ENCODE data around the gene CABP7.

CABP7 gene

DNA sequence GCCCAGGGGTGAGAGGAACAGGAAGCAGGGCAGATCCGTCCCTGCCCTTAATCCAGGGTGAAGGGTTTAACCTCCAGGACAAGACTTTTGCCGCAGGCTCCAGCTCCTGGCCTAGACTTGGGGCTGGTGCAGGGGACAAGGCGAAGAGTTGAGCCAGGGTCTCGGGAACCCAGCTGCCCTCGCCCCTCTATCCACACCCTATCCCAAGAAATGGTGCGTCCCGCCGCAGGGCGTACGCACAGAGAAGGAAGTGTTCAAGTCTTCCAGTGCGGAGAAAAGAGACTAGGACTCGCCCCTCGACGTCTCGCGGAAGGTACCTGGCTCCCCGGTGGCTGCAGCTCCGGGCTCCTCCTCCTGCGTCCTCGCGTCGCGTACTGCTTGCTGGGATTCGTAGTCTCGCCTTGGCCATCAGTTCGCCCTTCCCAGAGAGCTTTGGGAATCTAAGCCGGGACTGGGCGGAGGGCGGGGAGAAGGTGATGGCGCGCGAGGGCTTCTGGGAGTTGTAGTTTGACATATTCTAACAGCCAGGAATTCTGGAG, 46.9 kb downstream of the CABP7 start, which contains the start of gene ZMAT5:
ZMAT5 (minus strand) TSS at position 376 of the 539 bp plus-strand sequence. CDS start 18,463 bp downstream, outside the sequence.
- H3K4me3 ChIP-seq (ENCODE audit: severe bottlenecking): peak within 1 kb of the TSS; percentile 71
- no peaks in the 10 kb centered on the region for H3K9me3 ChIP-seq (ENCODE audit: severe bottlenecking)
- no peaks in the 10 kb centered on the region for H3K4me1 ChIP-seq (ENCODE audit: insufficient read depth, poor library complexity, severe bottlenecking)
- TF ChIP-seq CTCF (IDR thresholded peaks at IDR 0.05; ENCODE audit: poor library complexity, severe bottlenecking): no peak
- no peaks in the 10 kb centered on the region for H3K27me3 ChIP-seq (ENCODE audit: insufficient read depth, poor library complexity, severe bottlenecking)
- H3K36me3 ChIP-seq (ENCODE audit: low read depth): peaks cover 23% of the 10 kb centered on the region
- DNase-seq (ENCODE audit: low spot score) (peak; percentile 98), ATAC-seq (ENCODE audit: low read depth) (peak; percentile 97)
- peak within 1 kb of the TSS; percentile 56 for H3K27ac ChIP-seq (ENCODE audit: poor library complexity, severe bottlenecking)

- Histone ChIP-seq H3K36me3 (ENCODE audit: low read depth) (peaks cover 23% of the 10 kb centered on the region), H3K4me1 (ENCODE audit: insufficient read depth, poor library complexity, severe bottlenecking) (no peaks in the 10 kb centered on the region), H3K4me3 (ENCODE audit: severe bottlenecking) (peak within 1 kb of the TSS; percentile 71), H3K9me3 (ENCODE audit: severe bottlenecking) (no peaks in the 10 kb centered on the region), H3K27me3 (ENCODE audit: insufficient read depth, poor library complexity, severe bottlenecking) (no peaks in the 10 kb centered on the region), H3K27ac (ENCODE audit: poor library complexity, severe bottlenecking) (peak within 1 kb of the TSS; percentile 56)
- DNase-seq (ENCODE audit: low spot score) (peak; percentile 92), ATAC-seq (ENCODE audit: low read depth) (peak; percentile 73)
- no peak for TF ChIP-seq CTCF (IDR thresholded peaks at IDR 0.05; ENCODE audit: poor library complexity, severe bottlenecking)
These were observed 47.6 kb downstream of the CABP7 start, which contains the start of gene UQCR10 for GRCh38 chr22:29767171-29768051. UQCR10 (plus strand) TSS chr22:29767369; CDS start chr22:29767399, 30 bp downstream.

DNA sequence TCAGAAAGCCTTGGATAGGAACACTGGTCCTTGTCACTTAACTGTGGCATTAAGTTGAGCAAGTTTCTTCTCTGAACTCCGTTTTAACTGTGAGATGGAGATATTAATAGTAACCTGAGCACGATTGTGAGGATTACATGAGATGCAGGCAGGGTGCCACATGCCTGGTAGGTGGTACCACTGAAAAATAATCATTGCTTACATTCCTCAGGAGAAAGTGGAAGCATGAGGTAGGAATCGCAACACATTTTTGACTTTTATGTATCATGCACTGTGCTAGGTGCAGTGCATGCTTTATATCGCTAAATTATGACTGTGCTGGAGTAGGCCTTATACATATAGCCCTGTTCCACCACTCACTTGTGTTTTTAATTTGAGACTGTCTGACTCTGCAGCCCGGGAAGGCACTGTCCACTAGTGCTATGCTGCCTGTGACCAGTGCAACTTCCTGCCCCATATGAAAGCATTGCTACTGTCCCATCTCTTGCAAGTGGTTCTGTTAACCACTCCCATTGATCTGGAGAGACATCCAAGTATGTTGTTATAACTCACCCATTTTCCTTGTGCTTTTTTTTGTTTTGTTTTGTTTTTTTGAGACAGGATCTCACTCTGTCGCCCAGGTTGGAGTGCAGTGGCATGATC, 48.4 kb downstream of the CABP7 start:
- no peak for TF ChIP-seq CTCF (IDR thresholded peaks at IDR 0.05; ENCODE audit: poor library complexity, severe bottlenecking)
- Histone ChIP-seq H3K4me1 (ENCODE audit: insufficient read depth, poor library complexity, severe bottlenecking) (peaks cover 1% of the 10 kb centered on the region), H3K36me3 (ENCODE audit: low read depth) (peaks cover 23% of the 10 kb centered on the region), H3K27ac (ENCODE audit: poor library complexity, severe bottlenecking) (peak overlapping the region; percentile 56), H3K4me3 (ENCODE audit: severe bottlenecking) (peak overlapping the region; percentile 71), H3K9me3 (ENCODE audit: severe bottlenecking) (no peaks in the 10 kb centered on the region), H3K27me3 (ENCODE audit: insufficient read depth, poor library complexity, severe bottlenecking) (no peaks in the 10 kb centered on the region)
- ATAC-seq (ENCODE audit: low read depth) (no peak), DNase-seq (ENCODE audit: low spot score) (no peak)

DNA sequence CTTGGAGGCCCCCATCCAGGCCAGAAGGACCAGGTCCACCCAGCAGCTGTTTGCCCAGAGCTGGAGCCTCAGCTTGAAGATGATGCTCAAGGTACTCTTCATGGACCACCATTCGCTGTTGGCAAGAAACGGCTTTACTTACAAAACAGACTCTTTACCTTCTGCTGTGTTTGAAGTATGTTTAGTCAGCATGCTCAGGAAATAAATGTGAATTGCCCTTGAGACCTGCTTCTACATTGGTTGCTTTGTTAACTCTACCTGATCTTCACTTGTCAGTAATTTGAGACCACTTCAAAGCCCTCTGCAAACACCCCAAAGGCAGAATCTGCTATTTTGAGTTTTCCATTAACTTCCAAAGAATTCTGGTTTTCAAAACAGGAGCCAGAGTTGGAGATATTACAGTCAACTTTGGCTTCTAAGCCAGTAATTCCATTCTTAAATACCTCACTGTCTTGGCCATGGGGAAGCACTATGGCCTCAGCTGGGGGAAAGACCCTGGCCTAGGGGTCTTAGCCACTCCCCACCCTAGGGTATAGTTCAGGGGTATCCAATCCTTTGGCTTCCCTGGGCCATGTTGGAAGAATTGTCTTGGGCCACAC, 50.0 kb downstream of the CABP7 start:
- peaks cover 6% of the 10 kb centered on the region for H3K4me1 ChIP-seq (ENCODE audit: insufficient read depth, poor library complexity, severe bottlenecking)

More for the DNA sequence above, 50.0 kb downstream of the CABP7 start:
- ATAC-seq (ENCODE audit: low read depth) (no peak), DNase-seq (ENCODE audit: low spot score) (no peak)
- no peaks in the 10 kb centered on the region for H3K9me3 ChIP-seq (ENCODE audit: severe bottlenecking)
- no peak for TF ChIP-seq CTCF (IDR thresholded peaks at IDR 0.05; ENCODE audit: poor library complexity, severe bottlenecking)
- no peak overlapping the region for H3K27ac ChIP-seq (ENCODE audit: poor library complexity, severe bottlenecking)
- H3K36me3 ChIP-seq (ENCODE audit: low read depth): peaks cover 23% of the 10 kb centered on the region
- no peaks in the 10 kb centered on the region for H3K27me3 ChIP-seq (ENCODE audit: insufficient read depth, poor library complexity, severe bottlenecking)
- no peak overlapping the region for H3K4me3 ChIP-seq (ENCODE audit: severe bottlenecking)
